ENCODE measurements around the gene SLC4A2. TPM values are rescaled to one million over a fixed set of nuclear protein-coding genes. Genes with fewer than 3 reads are reported as not detected.

SLC4A2 gene
- total and polyA plus RNA-seq, 2 experiments from 2014 or later = 144 to 269 TPM

DNA sequence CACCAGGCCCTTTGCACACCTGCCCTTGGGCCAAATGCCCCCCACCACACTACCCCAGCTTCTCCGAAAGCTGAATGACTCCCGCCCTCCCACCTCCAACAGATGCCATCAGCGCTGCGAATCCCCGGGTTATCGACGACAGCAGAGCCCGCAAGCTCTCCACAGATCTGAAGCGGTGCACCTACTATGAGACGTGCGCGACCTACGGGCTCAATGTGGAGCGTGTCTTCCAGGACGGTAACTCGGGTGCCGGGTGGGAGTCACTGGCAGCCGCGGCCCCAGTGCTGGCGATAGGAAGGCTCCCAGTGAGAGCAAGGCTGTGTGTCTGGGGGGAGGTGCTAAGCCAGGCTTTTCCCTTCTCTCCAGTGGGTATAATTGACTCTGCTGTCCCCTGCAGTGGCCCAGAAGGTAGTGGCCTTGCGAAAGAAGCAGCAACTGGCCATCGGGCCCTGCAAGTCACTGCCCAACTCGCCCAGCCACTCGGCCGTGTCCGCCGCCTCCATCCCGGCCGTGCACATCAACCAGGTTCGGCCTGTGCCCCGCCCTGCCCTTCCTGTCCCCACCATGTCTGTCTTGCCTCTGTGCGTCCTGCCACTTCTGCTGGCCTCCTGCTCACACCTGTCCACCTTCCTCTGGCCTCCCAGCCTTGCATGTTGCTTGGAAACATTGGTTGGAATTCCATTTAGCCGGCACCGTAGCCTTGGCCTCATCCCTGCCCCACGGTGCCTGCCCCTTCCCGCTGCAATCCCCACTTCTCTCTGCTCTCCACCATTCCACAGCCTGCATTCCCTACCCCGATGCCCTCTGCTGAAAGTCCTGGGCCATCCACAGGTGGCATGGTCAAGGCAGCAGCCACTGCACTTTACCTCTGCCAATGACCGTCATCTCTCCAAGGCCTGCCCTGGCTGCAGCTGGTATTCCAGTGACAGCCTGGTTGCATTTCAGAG, 59.0 kb downstream of the SLC4A2 start:
- Histone ChIP-seq H3K4me3 (no peak overlapping the region), H3K27ac (no peak overlapping the region), H3K9me3 (ENCODE audit: low read depth) (no peaks in the 10 kb centered on the region), H3K4me1 (ENCODE audit: low read depth) (peaks cover 16% of the 10 kb centered on the region), H3K36me3 (peaks cover 14% of the 10 kb centered on the region), H3K27me3 (no peaks in the 10 kb centered on the region)
- TF ChIP-seq, protein P1, sequence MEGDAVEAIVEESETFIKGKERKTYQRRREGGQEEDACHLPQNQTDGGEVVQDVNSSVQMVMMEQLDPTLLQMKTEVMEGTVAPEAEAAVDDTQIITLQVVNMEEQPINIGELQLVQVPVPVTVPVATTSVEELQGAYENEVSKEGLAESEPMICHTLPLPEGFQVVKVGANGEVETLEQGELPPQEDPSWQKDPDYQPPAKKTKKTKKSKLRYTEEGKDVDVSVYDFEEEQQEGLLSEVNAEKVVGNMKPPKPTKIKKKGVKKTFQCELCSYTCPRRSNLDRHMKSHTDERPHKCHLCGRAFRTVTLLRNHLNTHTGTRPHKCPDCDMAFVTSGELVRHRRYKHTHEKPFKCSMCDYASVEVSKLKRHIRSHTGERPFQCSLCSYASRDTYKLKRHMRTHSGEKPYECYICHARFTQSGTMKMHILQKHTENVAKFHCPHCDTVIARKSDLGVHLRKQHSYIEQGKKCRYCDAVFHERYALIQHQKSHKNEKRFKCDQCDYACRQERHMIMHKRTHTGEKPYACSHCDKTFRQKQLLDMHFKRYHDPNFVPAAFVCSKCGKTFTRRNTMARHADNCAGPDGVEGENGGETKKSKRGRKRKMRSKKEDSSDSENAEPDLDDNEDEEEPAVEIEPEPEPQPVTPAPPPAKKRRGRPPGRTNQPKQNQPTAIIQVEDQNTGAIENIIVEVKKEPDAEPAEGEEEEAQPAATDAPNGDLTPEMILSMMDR (IDR thresholded peaks at IDR 0.05; ENCODE audit: low read depth, low read length) = no peak
- no peak for DNase-seq (ENCODE audit: low read depth in 1 of 2, low spot score in 1 of 2)

DNA sequence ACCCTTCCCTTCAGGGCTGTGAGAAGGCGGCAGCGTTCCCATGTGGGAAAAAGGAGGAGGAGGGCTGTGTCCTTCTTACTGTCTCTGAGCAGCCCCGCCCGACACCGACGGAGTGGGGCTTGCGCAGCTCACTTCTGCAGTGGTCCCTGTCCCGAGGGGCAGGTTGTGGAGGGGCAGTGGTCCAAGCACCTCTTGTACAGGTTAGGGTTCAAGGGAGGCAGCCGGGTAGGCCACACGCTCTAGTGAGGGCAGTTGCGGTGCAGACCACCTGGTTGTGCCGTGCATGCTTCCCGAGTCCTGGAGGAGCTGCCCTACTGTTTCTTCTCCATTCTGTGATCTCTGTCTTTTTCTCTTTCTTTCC, 59.6 kb downstream of the SLC4A2 start:
- DNase-seq (ENCODE audit: low read depth in 1 of 2, low spot score in 1 of 2) = no peak
- Histone ChIP-seq H3K4me1 (ENCODE audit: low read depth) (peaks cover 10% of the 10 kb centered on the region), H3K4me3 (no peak overlapping the region), H3K27ac (no peak overlapping the region), H3K27me3 (no peaks in the 10 kb centered on the region), H3K36me3 (peaks cover 14% of the 10 kb centered on the region), H3K9me3 (ENCODE audit: low read depth) (no peaks in the 10 kb centered on the region)
- TF ChIP-seq, protein P1 (IDR thresholded peaks at IDR 0.05; ENCODE audit: low read depth, low read length) = no peak

DNA sequence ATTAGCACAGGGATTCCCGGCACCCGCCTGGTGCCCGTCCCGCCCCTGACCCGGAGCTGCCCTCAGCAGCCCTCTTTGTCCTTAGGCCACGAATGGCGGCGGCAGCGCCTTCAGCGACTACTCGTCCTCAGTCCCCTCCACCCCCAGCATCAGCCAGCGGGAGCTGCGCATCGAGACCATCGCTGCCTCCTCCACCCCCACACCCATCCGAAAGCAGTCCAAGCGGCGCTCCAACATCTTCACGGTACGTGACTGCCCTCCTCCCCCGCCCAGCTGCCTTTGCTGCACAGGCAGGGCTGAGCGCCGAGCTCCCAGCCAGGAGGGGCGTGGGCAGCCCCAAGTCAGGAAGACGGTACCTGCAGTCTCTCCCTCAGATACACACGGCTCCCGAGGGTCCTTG, 60.5 kb downstream of the SLC4A2 start:
- no peak overlapping the region for H3K27ac ChIP-seq
- DNase-seq (ENCODE audit: low read depth in 1 of 2, low spot score in 1 of 2) = no peak
- no peak overlapping the region for H3K4me3 ChIP-seq
- peaks cover 18% of the 10 kb centered on the region for H3K36me3 ChIP-seq
- H3K9me3 ChIP-seq (ENCODE audit: low read depth) = no peaks in the 10 kb centered on the region
- TF ChIP-seq, protein P1 (IDR thresholded peaks at IDR 0.05; ENCODE audit: low read depth, low read length) = no peak
- no peaks in the 10 kb centered on the region for H3K27me3 ChIP-seq
- H3K4me1 ChIP-seq (ENCODE audit: low read depth) = peaks cover 6% of the 10 kb centered on the region

DNA sequence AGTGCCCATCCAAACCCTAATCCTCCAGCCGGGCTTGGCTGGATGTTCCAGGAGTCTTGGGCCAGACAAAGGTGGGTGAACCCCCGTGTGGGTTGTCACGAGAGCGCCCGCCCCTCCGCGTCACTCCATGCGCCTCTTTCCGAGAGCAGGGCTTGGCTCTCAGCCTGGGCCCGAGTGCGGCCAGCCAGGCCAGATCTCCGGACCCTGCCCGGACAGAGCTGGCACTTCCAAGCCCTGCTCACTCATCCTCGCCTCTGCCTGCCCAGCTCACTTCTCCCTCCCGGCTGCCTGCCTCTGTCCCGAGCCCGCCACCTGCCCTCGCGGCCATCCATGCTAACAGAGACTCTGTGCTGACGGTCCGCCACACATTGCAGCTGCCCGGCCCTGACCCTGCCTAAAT, 61.5 kb downstream of the SLC4A2 start:
- Histone ChIP-seq H3K9me3 (ENCODE audit: low read depth) (no peaks in the 10 kb centered on the region), H3K36me3 (peaks cover 18% of the 10 kb centered on the region), H3K27me3 (no peaks in the 10 kb centered on the region), H3K4me3 (no peak overlapping the region), H3K4me1 (ENCODE audit: low read depth) (peaks cover 2% of the 10 kb centered on the region), H3K27ac (no peak overlapping the region)
- DNase-seq (ENCODE audit: low read depth in 1 of 2, low spot score in 1 of 2) = no peak
- TF ChIP-seq, protein P1 (IDR thresholded peaks at IDR 0.05; ENCODE audit: low read depth, low read length) = no peak

DNA sequence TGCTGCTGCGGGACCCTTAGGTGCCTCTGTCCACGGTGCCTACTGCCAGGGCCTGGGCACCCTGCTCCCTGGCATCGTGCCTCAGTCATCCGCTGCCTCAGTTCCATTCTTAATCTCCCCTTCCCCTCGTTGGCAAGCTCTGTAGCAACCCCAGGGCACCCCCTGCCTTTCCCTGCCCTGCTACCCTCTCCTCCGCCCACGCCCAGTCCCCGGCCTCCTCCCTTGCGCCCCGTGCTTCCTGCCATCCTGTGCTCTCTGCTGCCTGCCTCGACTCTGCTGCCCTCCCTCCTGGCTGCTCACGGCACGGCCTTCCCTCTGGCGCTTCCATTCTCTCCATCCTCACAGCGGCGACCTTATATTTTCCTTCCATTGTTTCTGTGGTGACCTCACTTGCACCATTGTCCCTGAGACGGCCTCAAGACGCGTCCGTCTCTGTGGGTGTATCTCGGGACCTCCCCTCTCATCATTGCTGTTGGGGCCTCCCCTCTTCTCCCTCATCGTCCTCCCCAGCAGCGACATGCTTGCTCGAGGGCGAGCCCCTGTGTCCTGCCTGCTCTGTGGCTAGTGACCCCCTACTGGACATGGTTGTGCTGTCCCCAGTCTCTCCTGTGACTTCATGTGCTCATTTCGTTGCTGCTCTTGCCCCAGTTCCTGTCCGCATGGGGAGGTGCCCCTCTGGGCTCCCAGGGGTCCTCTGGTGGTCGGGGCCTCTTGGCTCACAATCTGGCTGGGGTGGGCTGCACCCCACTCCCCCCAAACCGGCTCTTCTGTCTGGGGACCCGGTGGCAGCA, 62.2 kb downstream of the SLC4A2 start:
- Histone ChIP-seq H3K4me1 (ENCODE audit: low read depth) (no peaks in the 10 kb centered on the region), H3K9me3 (ENCODE audit: low read depth) (no peaks in the 10 kb centered on the region), H3K4me3 (no peak overlapping the region), H3K27ac (no peak overlapping the region), H3K36me3 (peaks cover 18% of the 10 kb centered on the region), H3K27me3 (no peaks in the 10 kb centered on the region)
- TF ChIP-seq, protein P1 (IDR thresholded peaks at IDR 0.05; ENCODE audit: low read depth, low read length) = no peak
- no peak for DNase-seq (ENCODE audit: low read depth in 1 of 2, low spot score in 1 of 2)
